Testis (tissue), 5 donors: Measurements from ENCODE around the gene TICAM1. TPM values are rescaled to one million over a fixed set of nuclear protein-coding genes. Genes with fewer than 3 reads are reported as not detected.
A peak's percentile ranks its signal among the peaks of the same experiment; 100 is the strongest.

Source experiments
- DNase-seq: peaks from one replicate; pipeline ENCODE4 v3.0.0-alpha.2; 2019
- H3K27ac ChIP-seq, 2 donors: fragments of 200-600 bp; sonication (generic); one replicate each; pipeline ENCODE4 v1.5.1; 2019
- H3K27me3 ChIP-seq: fragments of 200-600 bp; sonication (generic); one replicate; pipeline ENCODE4 v1.5.1; 2019
- H3K36me3 ChIP-seq: fragments of 200-600 bp; sonication (generic); one replicate; pipeline ENCODE4 v1.5.1; 2017; ENCODE audit warnings: low read depth; ENCODE audit errors: missing control alignments
- H3K4me1 ChIP-seq: fragments of 200-600 bp; sonication (generic); one replicate; pipeline ENCODE4 v1.5.1; 2019
- H3K4me3 ChIP-seq, 2 donors: fragments of 200-600 bp; sonication (generic); one replicate each; pipeline ENCODE4 v1.5.1; 2017 to 2019
- H3K9me3 ChIP-seq: fragments of 200-600 bp; sonication (generic); one replicate; pipeline ENCODE4 v1.5.1; 2017
- CTCF ChIP-seq, 3 experiments: fragments of 450-650 bp in 2 of 3; fragments of 200-600 bp in 1 of 3; sonication (generic) in 1 of 3; IDR thresholded peaks; one replicate each; pipeline ENCODE4 v1.5.1; 2016 to 2019; ENCODE audit warnings: antibody characterized with exemption in 3 of 3, mild to moderate bottlenecking in 2 of 3, moderate library complexity in 1 of 3
- POLR2A ChIP-seq: fragments of 450-650 bp; IDR thresholded peaks from one replicate; pipeline ENCODE4 v1.6.1; 2017; ENCODE audit warnings: antibody characterized with exemption, mild to moderate bottlenecking, moderate library complexity
- WGBS, 2 donors: methylation state at CpG; one replicate each; pipeline ENCODE4 v1.1.5; 2018; 5-methylcytosine and 5-hydroxymethylcytosine counted together
- intact Hi-C: fragments of 100-400 bp; cut with DNase I; formaldehyde crosslinking; loops from one replicate; pipeline ENCODE4 v1.15.1; 2023; ENCODE audit warnings: low total_unique reads
- long read RNA-seq, 2 donors: transcript quantifications; one replicate each; lab custom pipeline, GENCODE V29; 2026
- polyA plus RNA-seq: library from polyadenylated mRNA; stranded (reverse); fragments of 350-450 nt; fragmentation: Illumina TruSeq; extraction: RNeasy Lipid Tissue Mini Kit (QIAGEN cat#74804); gene quantifications from one replicate; pipeline ENCODE4 v1.2.3, GENCODE V29; 2014; ENCODE audit warnings: low read depth, low replicate concordance; ENCODE audit not compliant: insufficient read depth
- total RNA-seq, 2 donors: library from RNA; depleted of rRNA; stranded (reverse); fragments of >200 nt; gene quantifications; one replicate each; pipeline ENCODE4 v1.2.3, GENCODE V29; 2016

TICAM1 gene
- total RNA-seq (1 to 10 TPM; 5.0 to 6.3 TPM), polyA plus RNA-seq (4.8 TPM)
- long read RNA-seq, donor 1, partial matches to known transcripts = 0 of 1 reads
- long read RNA-seq, donor 1, other reads (novel, unspliced or antisense) = 0 of 1 reads
- long read RNA-seq, donor 2, partial matches to known transcripts = 0 of 3 reads
- long read RNA-seq, donor 2, other reads (novel, unspliced or antisense) = 0 of 3 reads

- Histone ChIP-seq H3K4me3 (peak within 1 kb of the TSS; percentile 57 to 93), H3K4me1 (peaks cover 8% of the 10 kb centered on the region), H3K9me3 (no peaks in the 10 kb centered on the region), H3K27ac (peak within 1 kb of the TSS; percentile 78 to 91), H3K27me3 (no peaks in the 10 kb centered on the region), H3K36me3 (no peaks in the 10 kb centered on the region)
- 0 to 1% methylated on average over 18 to 50 of the region's 52 CpGs for WGBS, 2 donors
- intact Hi-C loops = no loop called here
- DNase-seq = peak; percentile 64
- TF ChIP-seq CTCF (IDR thresholded peaks at IDR 0.05) (no peak), POLR2A (no peak)
These were observed at the start of gene TICAM1 for GRCh38 chr19:4831304-4831978. Gene TICAM1, minus strand, starts transcription at chr19:4831712. Its CDS starts 13,335 bp downstream, at chr19:4818377.

GRCh38 chr19:4879041-4879440 lies 47.5 kb upstream of the TICAM1 start:
- TF ChIP-seq CTCF (IDR thresholded peaks at IDR 0.05) = no peak
- no peak for TF ChIP-seq POLR2A
- H3K4me3 ChIP-seq = no peak overlapping the region
- peaks cover 8% of the 10 kb centered on the region for H3K4me1 ChIP-seq
- H3K27me3 ChIP-seq = no peaks in the 10 kb centered on the region
- WGBS, 2 donors = 91 to 93% methylated on average over 11 of the region's 11 CpGs
- H3K9me3 ChIP-seq = no peaks in the 10 kb centered on the region
- no peak overlapping the region for H3K27ac ChIP-seq
- no peak for DNase-seq
- H3K36me3 ChIP-seq = no peaks in the 10 kb centered on the region
- intact Hi-C loops = no loop called here

GRCh38 chr19:4878491-4878968 lies 47.0 kb upstream of the TICAM1 start:
- no peak overlapping the region for H3K27ac ChIP-seq
- H3K9me3 ChIP-seq = no peaks in the 10 kb centered on the region
- intact Hi-C loops = no loop called here
- TF ChIP-seq CTCF (IDR thresholded peaks at IDR 0.05) (no peak), POLR2A (no peak)
- no peaks in the 10 kb centered on the region for H3K27me3 ChIP-seq
- DNase-seq = no peak
- peaks cover 8% of the 10 kb centered on the region for H3K4me1 ChIP-seq
- no peak overlapping the region for H3K4me3 ChIP-seq
- H3K36me3 ChIP-seq = no peaks in the 10 kb centered on the region
- 56% methylated on average over 18 to 21 of the region's 23 CpGs for WGBS, 2 donors

- intact Hi-C loops = no loop called here
- no peak for DNase-seq
- TF ChIP-seq POLR2A (no peak), CTCF (IDR thresholded peaks at IDR 0.05) (no peak)
- no peaks in the 10 kb centered on the region for H3K27me3 ChIP-seq
- no peaks in the 10 kb centered on the region for H3K36me3 ChIP-seq
- no peaks in the 10 kb centered on the region for H3K9me3 ChIP-seq
- 59 to 71% methylated on average over 11 to 27 of the region's 30 CpGs for WGBS, 2 donors
- H3K4me1 ChIP-seq = peaks cover 8% of the 10 kb centered on the region
- no peak overlapping the region for H3K4me3 ChIP-seq
- H3K27ac ChIP-seq = no peak overlapping the region
These were observed 46.4 kb upstream of the TICAM1 start for GRCh38 chr19:4877753-4878490.
